Measurements from ENCODE around the gene PPME1. TPM values are rescaled to one million over a fixed set of nuclear protein-coding genes. Genes with fewer than 3 reads are reported as not detected.

PPME1 gene
- total and polyA plus RNA-seq, 9 of the 15 experiments (the other 6 are each of a cell fraction or from before 2014, with no cell fraction given): 9.8 to 81.7 (median 37.6) TPM

- intact Hi-C loops (cut with micrococcal nuclease) (no loop called here), in situ Hi-C loops (cut with MboI) (no loop called here)
- ATAC-seq: no peak
- Histone ChIP-seq H3K4me1 (replicated peaks in 1 of 2; ENCODE audit: control insufficient read depth in 2 of 2, insufficient read depth in 2 of 2, low read length in 2 of 2) (no peaks in the 10 kb centered on the region), H4K20me1 (replicated peaks; ENCODE audit: control insufficient read depth, insufficient read depth, low read length) (no peaks in the 10 kb centered on the region), H3K27ac (ENCODE audit: extremely low read depth, low read depth, low read length) (no peak overlapping the region), H3K4me3 (no peak overlapping the region), H2AFZ (ENCODE audit: low read depth, low read length) (no peak overlapping the region), H3K4me2 (ENCODE audit: insufficient read depth, low read length) (no peak overlapping the region), H3K9ac (ENCODE audit: insufficient read depth in 1 of 2, low read depth in 2 of 2, low read length in 2 of 2) (no peak overlapping the region), H3K27me3 (ENCODE audit: control insufficient read depth in 2 of 2, insufficient read depth in 2 of 2, low read length in 2 of 2) (no peaks in the 10 kb centered on the region), H3K9me3 (replicated peaks; ENCODE audit: control insufficient read depth, insufficient read depth, low read depth, low read length) (no peaks in the 10 kb centered on the region), H3K9me1 (ENCODE audit: control insufficient read depth, insufficient read depth, low read length) (no peaks in the 10 kb centered on the region), H3K36me3 (ENCODE audit: control insufficient read depth, insufficient read depth, low read length) (peaks cover 32% of the 10 kb centered on the region), H3K79me2 (ENCODE audit: control insufficient read depth, insufficient read depth, low read length) (no peaks in the 10 kb centered on the region; the same call in 1 of the 3 replicates)
- DNase-seq (ENCODE audit: extremely low read depth in 1 of 4, low spot score in 3 of 4): no peak
- WGBS (ENCODE audit: insufficient coverage, low coverage, missing lambda C conversion rate): 99% methylated on average over 4 of the region's 4 CpGs
- no peak for FAIRE-seq
- ChIA-PET CTCF (ENCODE audit: low intra/inter-chr PET ratio) (no interaction called here), POLR2A (no interaction called here)
- TF ChIP-seq SETDB1 (IDR thresholded peaks at IDR 0.05; ENCODE audit: low read length) (no peak), EP400 (IDR thresholded peaks at IDR 0.05) (no peak), MAFG (tag; conservative IDR thresholded peaks at IDR 0.05) (peak; percentile 53), ZNF316 (IDR thresholded peaks at IDR 0.05) (peak; percentile 79), MXD1 (CRISPR knock-in tag; IDR thresholded peaks at IDR 0.05; ENCODE audit: borderline replicate concordance, poor library complexity, severe bottlenecking) (no peak), NCOA4 (IDR thresholded peaks at IDR 0.05; ENCODE audit: partially characterized antibody) (no peak), NCOR1 (IDR thresholded peaks at IDR 0.05) (no peak), ZNF551 (CRISPR knock-in tag; IDR thresholded peaks at IDR 0.05) (no peak), HNRNPLL (IDR thresholded peaks at IDR 0.05; ENCODE audit: low read depth, low read length, poor library complexity, severe bottlenecking) (no peak), KDM1A (IDR thresholded peaks at IDR 0.05) (no peak), MAFK (IDR thresholded peaks at IDR 0.05; ENCODE audit: low read length) (0 out of 2 replicates have a peak, but pooled peaks have one; percentile 28), TGIF2 (CRISPR knock-in tag; IDR thresholded peaks at IDR 0.05) (no peak), ZBED1 (IDR thresholded peaks at IDR 0.05) (no peak), KDM2B (CRISPR knock-in tag; IDR thresholded peaks at IDR 0.05) (no peak), ZNF583 (CRISPR knock-in tag; IDR thresholded peaks at IDR 0.05) (no peak), CBX2 (IDR thresholded peaks at IDR 0.05; ENCODE audit: insufficient read depth, low read length, poor library complexity, severe bottlenecking) (no peak), E2F5 (CRISPR knock-in tag; IDR thresholded peaks at IDR 0.05) (no peak), RAD51 (IDR thresholded peaks at IDR 0.05; ENCODE audit: borderline replicate concordance, low read depth) (no peak), COPS2 (conservative IDR thresholded peaks at IDR 0.05) (no peak), C11orf30 (IDR thresholded peaks at IDR 0.05; ENCODE audit: low read depth) (peak; percentile 72), MAFF (IDR thresholded peaks at IDR 0.05; ENCODE audit: low read length) (peak; percentile 15; the same call in 1 of the 2 replicates), NFIC (IDR thresholded peaks at IDR 0.05) (no peak)
- TF ChIP-seq, protein P1, sequence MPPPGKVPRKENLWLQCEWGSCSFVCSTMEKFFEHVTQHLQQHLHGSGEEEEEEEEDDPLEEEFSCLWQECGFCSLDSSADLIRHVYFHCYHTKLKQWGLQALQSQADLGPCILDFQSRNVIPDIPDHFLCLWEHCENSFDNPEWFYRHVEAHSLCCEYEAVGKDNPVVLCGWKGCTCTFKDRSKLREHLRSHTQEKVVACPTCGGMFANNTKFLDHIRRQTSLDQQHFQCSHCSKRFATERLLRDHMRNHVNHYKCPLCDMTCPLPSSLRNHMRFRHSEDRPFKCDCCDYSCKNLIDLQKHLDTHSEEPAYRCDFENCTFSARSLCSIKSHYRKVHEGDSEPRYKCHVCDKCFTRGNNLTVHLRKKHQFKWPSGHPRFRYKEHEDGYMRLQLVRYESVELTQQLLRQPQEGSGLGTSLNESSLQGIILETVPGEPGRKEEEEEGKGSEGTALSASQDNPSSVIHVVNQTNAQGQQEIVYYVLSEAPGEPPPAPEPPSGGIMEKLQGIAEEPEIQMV (tag; conservative IDR thresholded peaks at IDR 0.05; ENCODE audit: low read depth): no peak
- no TSS peak for BruUV-seq (replicated peaks)
Observed at GRCh38 chr11:74225565-74225964, 54.5 kb downstream of the PPME1 start.
